ENCODE data around the gene TRAPPC2L.

TRAPPC2L gene

DNA sequence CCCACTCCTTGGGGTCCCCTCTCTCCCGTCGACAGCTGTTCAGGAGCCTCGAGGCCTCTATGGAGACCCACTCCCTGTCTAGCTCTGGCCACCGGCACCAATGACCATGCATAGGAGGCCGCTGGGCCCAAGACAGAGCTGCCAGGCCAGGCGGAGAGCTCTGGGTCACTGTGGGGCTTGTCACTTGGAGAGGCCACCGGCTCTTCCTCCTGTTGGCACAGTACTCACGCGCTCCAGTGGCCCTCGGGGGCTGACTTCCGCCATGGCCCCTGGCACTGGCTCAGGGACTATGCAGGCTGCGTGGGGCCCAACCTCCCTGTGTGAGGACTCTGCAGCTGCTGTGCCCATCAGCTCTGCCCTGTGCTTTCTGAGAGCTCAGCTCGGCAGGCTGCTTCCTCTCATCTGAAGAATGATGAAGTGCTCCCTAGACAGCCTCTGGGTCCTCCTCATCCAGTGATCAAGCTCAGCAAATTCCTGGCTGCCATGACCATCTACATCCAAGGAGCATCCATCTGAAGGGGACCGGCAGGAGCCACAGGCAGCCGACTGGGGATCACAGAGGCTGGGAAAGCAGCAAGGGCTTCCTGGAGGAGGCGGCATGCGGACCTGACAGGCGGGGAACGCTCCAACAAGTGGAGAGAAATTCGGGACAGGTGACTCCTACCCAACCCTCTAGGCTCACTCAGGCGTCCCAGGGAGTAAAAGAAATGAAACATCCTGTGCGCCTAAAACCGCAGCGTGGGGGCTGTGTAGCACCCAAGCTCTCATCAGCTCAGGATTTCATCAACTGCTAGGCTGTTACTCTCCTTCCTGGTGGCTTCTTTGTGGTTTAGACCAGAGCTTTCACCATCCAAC is 17.0 kb upstream of the TRAPPC2L start:
- peak; percentile 17 for DNase-seq

DNA sequence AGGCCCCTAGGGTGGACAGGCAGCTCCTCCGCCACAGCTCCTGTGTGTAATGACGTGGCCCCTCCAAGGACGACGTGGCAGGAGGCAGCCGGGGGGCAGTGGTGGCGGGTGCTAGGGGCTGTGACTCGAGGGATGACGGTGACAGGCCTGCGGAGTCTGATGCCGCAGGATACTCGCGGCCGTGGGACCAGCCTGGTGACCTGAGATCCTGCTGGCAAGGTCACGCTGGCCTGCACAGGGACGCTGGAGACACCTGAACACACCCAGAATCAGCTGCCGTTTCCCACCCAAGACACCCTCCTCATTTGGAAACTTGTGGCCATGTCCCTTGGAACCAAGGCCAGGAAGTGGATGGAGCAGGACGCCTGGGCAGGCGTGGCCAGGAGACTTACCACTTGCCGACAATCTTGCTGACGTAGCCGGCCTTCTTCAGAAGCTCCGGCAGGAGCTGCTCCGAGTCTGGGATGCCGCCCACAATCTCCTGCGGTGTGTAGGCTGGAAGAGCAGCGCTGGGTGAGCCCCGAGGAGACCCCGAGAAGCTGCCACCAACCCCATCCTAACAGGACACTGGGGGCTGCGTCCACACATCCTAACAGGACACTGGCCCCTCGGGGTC is 16.2 kb upstream of the TRAPPC2L start:
- DNase-seq: no peak

DNA sequence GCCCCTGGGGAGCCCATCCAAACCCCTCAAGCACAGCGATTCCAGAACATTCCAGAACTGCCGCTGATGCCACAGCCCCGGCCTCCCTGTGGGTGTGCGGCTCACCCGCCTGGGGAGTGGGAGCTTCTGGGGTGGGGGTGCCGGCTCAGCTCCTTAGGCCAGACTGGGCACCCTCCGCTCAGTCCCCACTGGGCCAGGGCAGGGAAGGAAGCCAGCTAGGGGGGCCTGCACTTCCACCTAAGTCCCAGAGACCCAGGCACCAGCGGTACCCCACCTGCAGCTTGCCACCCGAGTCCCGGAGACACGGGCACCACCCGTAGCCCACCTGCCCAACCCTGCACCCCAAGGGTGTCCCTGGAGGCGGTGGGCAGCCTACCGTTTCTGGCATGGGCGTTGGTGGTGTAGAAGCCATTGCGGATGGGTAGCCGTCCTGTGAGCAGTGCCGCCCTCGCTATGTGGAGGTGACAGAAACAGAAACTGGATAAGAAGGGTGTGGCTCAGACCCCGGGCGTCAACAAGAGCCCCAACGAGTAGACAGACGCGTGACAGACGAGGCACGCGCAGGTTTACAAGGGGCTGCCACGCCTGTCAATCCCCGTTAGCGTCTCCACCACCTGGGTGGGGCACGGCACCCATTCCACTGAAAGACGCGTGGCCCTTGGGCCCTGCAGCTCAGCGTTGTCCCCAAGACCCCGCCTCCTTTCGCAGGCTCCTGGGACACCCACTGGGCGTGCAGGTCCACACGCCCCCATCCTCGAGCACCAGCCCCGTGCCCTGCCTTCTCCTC is 15.2 kb upstream of the TRAPPC2L start:
- no peak for DNase-seq

DNA sequence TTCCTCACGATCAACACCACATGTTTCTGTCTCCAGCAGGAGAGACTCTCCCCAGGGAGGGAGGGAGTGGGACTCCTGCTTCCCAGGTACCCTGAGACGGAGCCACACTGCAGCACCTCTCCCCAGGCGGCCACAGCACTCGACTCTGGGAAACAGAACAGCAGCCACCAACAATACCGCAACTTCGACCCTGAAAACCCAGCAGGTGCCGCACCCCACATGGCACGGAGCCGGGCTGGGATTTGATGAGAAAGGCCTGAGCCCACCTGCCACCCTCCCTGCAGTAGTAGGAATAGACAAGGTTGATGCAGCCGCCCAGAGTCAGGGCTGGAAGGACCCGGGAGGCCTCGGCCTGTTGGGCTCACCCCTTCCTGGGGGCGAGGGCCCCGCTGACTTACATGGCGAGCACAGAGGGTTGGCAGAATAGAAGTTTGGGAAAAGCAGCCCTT is 14.6 kb upstream of the TRAPPC2L start:
- no peak for DNase-seq

DNA sequence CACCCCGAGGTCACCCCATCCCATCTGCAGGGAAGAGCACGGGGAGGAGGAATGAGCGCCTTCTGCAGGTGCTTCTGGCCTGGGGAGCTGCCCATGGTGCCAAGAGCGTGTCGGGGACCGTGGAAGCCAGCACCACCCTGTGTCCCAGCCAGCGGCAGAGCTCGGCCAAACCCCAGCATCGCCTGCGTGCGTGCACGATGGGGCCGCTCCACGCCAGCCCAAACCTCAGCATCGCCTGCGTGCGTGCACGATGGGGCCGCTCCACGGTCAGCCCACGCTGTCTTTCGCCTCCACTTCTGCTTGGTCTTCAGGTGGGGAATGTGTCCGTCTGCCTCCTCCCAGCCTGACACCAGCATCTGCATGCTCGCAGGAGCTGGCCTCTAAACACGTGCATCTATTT is 14.1 kb upstream of the TRAPPC2L start:
- no peak for DNase-seq

DNA sequence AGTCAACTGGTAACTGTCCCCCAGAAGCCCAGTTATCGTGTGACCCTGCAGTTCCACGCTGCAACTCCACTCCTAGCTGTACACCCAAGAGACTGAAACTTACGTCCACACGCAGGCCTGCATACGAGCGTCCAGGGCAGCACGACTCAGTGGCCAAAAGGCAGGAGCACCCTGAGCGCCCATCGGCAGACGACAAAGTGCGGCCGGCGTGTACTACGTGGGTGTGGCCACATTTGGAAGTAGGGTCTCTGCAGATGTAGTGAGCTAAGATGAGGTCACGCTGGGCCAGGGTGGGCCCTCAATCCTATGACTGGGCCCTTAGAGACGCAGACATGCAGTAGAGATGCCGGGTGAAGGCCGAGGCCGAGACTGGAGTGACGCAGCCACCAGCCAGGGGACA is 13.7 kb upstream of the TRAPPC2L start:
- no peak for DNase-seq

DNA sequence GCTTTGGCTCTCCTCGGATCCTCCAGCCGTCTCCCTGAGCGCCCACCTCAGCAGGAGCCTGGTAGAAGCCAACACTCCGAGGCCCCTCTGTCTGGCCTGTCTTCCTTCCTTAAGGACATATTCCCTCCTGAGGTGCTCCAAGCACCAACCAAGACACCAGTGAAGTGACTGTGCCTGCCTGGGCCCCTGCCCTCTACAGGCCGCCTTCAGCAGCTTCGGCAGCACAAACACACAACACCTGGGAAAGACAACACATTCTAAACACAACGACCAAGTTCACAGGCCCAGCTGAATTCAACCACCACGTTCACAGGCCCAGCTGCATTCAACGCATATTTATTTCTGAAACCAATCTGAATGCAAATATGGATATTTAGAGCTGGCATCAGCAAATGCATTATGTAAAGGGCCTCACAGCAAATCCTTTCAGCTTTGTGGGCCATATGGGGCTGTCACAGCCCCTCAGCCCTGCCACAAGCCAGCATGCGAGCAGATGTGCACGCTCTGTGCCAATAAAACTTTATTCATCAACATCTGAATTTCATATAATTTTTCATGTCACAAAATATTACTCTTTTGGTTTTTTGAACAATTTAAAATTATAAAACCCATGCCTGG is 12.4 kb upstream of the TRAPPC2L start:
- no peak for DNase-seq

DNA sequence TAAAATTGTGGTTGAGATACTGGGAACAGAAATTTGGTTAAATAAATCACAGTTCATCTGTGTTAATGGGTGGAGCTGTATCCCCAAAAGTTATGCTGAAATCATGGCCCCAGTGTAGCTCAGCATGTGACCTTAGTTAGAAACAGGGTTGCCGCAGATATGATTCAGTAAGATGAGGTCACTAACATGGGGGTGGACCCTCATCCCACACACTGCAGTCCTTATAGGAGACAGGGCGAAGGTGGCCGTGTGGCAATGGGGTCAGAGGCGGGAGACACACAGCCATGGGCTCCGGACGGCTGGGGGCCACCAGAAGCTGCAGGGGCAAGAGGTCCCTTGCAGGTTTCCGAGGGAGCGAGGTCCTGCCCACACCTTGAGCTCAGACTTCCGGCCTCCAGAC is 10.8 kb upstream of the TRAPPC2L start:
- DNase-seq: no peak

DNA sequence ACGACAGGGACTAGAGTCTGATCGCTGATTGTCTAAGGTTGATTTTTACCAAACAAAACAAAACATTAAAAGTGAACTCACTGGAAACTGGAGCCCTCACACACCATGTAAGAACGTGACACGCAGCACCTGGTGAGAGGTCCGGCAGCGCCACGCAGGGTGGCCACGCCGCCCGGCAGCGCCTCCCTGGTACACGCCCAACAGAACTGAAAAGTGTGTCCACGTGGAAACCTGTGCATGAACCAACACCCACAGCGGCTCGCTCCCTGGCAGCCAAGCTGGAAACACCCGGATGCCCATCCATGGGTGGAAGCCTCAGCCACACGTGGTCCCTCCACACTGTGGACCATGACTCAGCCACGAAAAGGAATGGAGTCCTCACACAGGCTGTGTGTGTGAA is 9.3 kb upstream of the TRAPPC2L start:
- no peak for DNase-seq

DNA sequence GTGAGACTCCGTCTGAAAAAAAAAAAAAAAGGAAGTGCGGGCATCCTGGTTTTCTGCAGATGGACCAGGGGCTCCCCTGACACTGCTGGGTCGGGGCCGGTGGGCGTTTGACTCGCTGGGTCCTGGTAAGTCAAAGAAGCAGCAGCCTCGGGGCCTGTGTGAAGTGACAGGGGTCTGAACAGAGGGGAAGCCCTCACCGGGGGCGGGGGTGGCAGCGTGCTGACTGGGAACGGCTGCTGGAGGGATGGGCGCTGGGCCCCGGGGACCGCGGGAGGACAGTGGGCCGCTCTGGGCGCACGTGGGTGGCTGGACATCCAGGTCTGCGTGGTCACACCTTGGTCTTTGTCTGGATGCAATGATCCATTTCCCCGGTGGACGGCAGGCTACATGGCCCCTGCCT is 8.4 kb upstream of the TRAPPC2L start:
- DNase-seq: no peak

DNA sequence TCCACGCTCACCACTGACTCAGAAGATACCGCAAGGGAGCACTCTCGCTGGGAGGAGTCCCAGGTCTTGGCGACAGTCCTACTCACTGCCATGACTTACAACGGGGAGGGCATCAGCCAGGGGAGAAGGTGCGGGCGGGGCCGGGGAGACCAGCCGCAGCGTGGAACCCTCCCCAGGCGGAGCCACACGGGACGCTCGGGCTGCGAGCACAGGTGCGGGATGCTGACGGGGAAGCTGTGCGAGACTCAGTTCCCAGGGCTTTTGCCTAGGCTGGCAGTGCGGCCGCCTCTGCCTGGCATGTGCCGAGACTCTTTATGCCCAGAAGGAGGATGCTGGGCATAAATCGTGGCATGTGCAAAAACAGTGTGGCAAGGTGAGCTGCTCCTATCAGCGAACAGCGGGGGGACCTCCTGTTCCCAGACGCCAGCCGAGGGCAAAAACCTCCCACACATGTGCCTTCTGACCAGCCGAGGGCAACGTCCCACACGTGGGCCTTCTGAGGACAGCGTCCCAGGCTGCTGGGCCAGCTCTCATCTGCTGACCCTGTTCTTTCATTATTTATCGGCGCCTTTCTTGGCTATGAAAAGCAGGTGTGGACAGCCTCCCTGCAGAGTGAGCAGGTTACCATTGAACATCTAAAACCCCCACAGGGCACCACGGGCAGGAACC is 6.3 kb upstream of the TRAPPC2L start:
- no peak for DNase-seq

DNA sequence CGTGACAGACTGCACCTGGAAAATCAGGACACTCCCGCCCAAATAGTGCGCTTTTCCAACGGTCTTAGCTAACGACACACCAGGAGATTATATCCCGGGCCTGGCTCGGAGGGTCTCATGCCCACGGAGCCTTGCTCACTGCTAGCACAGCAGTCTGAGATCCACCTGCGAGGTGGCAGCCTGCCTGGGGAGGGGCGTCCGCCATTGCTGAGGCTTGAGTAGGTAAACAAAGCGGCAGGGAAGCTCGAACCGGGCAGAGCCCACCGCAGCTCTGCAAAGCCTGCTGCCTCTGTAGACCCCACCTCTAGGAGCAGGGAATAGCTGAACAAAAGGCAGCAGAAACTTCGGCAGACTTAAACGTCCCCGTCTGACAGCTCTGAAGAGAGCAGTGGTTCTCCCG is 5.3 kb upstream of the TRAPPC2L start:
- DNase-seq: no peak

DNA sequence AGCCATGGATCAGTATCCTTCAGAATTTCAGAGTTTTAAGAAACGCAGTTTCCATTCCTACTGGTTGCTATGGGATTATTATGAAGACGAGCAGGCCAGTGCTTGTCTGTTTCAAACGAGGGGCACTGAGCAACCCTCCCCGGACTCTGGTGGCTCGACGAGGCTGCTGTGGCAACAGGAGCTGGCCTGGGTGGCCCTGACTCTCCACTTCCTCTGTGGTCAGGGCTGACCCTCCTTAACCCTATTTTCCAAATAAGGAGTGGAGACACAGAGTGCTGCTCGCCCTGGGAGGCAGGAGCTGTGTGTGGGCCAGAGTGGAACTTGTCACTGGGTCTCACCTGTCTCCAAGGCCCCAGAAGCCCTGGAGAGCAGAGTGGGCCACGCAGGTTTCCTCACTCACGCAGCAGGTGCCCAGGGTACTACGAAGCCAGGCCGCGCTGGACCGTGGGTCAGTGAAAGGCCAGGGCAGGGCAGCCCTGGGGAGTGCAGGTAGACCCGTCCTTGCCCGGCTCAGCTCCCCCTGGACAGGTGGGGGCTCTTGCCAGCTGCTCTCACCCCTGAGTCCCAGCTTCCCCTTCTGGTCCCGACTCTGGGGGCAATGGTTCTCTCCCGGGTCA is 3.5 kb upstream of the TRAPPC2L start:
- DNase-seq: no peak

DNA sequence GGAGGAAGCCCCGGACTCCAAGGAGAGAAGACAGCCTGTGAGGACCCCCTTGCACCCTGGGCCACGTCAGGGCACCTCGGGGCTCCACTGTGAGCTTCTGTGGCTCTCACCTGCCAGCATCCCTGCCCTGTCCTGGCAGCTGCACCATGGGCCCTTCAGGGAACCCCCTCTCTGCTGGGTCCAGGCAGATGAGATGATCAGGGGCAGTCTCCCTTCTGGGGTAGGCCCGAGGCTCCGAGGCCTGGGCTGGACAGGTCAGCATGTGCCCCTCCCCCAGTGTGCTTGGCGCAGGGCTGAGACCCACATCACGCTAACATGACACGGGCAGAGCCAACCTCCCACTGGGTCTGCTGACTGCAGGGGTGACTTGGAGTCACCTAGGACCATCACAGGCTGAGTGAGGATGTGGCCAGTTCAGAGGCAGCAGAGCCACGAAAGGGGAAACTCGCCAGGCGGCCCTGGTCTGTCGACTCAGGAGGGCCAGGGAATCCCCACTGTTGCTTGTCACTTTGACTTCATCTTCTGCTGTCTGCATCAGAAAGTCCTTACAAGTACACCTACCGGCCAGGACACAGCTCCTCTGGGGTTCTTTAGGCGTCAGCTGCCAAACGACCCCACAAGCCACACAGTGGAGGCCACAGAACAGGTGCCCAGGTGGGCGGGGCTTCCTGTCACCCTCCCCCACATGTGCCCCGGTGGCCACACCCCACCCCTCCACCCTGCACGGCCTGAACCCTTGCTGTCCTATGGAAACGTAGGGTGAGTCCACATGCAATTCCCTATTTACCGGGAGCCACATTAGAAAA is 2.4 kb upstream of the TRAPPC2L start:
- DNase-seq: peak; percentile 35

DNA sequence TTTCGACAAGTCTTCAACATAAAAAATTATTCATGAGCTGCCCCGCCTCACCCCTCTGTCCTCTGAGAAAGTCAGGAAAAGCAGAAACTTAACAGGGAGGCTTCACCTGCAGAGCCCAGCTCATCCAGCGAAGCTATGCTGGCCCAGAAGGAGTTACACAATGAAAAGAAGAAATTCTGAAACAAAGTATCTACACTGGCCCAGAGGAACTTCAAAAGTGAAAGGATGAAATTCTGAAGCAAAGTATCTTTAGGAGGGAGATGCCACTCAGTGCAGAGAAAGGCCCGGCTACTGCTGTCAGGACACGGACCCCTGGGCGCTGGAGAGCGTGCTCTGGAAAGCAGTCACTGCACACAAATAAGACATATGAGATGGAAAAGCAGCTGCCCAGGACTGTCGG is 1.8 kb upstream of the TRAPPC2L start:
- DNase-seq: no peak

DNA sequence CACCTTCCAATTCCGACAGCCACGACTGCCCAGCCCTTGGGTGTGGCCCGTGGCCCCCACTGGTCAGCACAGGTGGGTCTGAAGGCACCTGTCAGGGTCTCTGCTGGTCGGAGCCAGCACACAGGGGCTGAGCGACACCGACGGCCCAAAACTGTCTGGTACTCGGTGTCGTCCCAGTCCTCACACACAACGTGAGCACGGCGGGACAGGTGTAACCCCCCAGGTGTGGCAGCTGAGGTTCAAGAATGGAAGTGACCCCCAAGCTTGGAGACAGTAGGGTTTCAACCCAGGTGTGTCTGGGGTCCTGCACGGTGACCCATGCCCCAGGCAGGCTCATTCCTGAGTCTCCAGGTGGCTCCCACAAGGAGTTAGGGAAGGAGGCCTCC is 1.2 kb upstream of the TRAPPC2L start:
- no peak for DNase-seq

DNA sequence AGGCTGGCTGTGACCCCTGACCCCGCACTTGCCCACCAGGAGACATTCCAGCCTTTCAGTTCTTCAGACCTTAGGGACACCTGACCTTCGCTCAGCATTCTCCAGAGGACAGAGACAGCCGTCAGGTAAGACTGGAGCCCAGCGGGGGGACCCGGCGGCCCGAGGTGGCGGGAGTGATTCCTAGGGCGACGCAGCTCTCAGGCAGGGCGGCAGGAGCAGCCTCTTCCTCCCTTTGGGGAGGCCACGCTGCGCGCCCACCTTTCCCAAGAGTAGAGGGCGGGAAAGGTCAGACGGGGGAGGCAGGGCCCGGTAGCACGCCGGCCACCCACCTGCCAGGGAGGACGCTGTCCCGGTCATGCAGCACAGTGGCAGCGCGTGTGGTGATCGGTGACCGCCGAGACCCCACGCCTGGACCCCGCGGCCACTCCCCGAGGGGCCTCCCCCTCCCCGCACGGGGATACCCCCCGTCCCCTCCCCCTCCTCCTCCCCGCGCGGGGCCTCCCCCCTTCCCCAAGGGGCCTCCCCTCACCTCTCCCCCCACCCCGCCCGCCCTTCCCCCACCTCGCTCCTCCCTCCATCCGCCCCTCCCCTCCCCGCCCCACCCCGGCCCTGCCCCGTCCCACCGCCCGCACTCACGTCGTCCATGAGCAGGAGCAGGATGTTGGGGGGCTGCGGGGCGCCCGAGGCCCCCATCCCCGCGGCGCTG is 652 bp upstream of the TRAPPC2L start:
- no peak for DNase-seq

DNA sequence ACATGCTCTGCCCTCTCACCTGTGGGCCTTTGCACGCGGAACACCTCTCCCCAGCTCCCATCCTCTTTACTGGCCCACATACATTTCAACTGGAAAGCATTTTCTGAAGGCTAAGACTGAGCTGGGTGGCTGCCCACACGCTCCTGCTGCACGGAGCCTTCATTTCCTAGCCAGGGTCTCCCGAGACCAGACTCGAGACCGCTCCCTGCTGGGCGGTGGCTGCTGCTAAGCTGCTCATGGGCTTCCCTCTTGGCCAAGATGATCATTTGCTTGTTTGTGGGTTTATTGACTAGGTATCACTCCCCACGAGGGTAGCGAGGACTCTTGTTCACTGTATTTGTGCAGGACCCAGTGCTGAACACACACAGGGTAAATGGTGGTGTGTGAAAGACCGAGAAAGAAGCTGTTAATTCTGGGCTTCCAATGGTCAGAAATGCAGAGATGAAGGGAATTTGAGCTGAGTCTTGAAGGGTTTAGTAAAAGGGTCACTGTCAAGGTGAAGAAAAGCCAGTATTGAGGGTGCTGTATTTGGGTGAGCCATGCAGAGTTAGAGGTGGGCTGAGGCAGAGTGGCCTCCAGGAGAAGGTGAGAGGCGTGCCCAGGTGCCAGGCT is 907 bp downstream of the TRAPPC2L start:
- DNase-seq: peak; percentile 93

DNA sequence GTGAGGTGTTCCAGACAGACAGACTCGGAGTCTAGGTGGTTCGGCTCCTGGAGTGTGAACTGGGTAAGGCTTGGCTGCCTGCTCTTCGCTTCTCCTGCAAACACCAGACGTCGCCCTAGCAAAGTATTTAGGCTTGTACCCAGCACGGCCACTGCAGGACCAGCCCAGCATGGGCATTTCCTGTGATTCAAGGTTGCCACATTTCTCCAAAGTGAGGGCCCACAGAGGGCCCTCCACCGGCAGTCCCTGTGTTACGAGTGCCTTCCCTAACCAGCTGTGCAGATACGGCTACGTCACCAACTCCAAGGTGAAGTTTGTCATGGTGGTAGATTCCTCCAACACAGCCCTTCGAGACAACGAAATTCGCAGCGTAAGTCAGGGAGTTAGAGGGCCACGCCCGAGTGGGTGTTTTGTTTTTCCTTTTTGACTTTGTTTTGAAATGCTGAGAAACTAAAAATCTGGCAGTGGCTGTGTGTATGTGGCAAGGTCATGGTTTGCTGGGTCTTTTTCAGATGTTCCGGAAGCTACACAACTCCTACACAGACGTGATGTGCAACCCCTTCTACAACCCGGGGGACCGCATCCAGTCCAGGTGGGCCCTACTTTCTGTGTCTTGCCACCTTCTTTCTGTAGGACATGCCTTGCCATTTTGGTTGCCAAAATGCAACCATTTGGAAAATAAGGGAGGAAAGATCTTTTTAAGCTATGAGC is 2.6 kb downstream of the TRAPPC2L start:
- no peak for DNase-seq

DNA sequence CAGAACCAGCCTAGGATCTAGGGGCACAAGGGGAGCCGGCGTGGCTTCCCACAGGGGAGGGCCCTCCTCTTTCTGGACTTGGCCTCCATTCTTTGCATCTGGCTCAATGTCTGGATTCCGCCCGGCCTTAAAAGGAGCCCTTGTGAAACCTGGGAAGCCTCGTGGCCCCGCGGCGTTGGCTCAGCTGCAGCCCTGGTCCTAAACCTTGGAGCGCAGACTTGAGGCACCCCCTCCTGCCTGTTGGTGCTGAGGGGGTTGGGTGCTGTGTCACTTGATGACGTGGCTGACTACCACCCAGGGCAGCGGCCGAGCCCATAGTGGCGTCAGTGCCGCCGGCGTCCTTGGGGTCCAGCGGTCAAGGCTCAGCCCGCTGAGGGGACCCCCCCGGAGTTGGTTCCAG is 4.4 kb downstream of the TRAPPC2L start:
- no peak for DNase-seq

All from hematopoietic multipotent progenitor cell treated with erythropoietin and hydrocortisone succinate and interleukin-3 and kit ligand, for 4 days (in vitro differentiated cells).